Panc1 (cell line): ENCODE data around the gene GNA12. TPM values are rescaled to one million over a fixed set of nuclear protein-coding genes. Genes with fewer than 3 reads are reported as not detected.

Experiments
- ATAC-seq: fragments of 200-7000 bp; cut with Tn5 transposase; 2 replicates; pipeline ENCODE4 v1.9.1; 2020; ENCODE audit warnings: mild to moderate bottlenecking, moderate library complexity
- BruUV-seq: library from RNA; stranded (reverse); fragments of 400-500 nt; replicated peaks from 2 replicates; lab custom pipeline; 2021; lab: Mats Ljungman, UMichigan
- CTCF ChIA-PET: fragments of 300-600 bp; sonication (Branson Sonifier 250); formaldehyde crosslinking; loops from one replicate; lab custom pipeline; 2022; ENCODE audit warnings: antibody characterized with exemption; lab: Charles Lee
- POLR2A ChIA-PET: fragments of 300-600 bp; sonication (Branson Sonifier 250); formaldehyde crosslinking; loops from one replicate; lab custom pipeline; 2022; ENCODE audit warnings: antibody characterized with exemption; lab: Charles Lee
- DNase-seq: peaks from one replicate; pipeline ENCODE4 v3.0.0-alpha.2; 2010; ENCODE audit warnings: low read depth, low spot score
- H3K27ac ChIP-seq: 2 replicates; pipeline ENCODE4 v1.5.1; 2011; ENCODE audit warnings: mild to moderate bottlenecking, low read length, inconsistent platforms
- H3K27me3 ChIP-seq: fragments of 200-500 bp; sonication (Bioruptor generic); 2 replicates; pipeline ENCODE4 v1.6.0; 2014; ENCODE audit warnings: low read length, inconsistent platforms; ENCODE audit not compliant: control insufficient read depth, insufficient read depth
- H3K36me3 ChIP-seq: fragments of 200-500 bp; sonication (Bioruptor generic); 2 replicates; pipeline ENCODE4 v1.5.1; 2014; ENCODE audit warnings: inconsistent platforms, mild to moderate bottlenecking, low read length, moderate library complexity; ENCODE audit not compliant: control insufficient read depth, insufficient read depth
- H3K4me1 ChIP-seq: 2 replicates; pipeline ENCODE4 v1.5.1; 2011; ENCODE audit warnings: inconsistent platforms, mild to moderate bottlenecking, low read length, moderate library complexity; ENCODE audit not compliant: control insufficient read depth, insufficient read depth
- H3K4me3 ChIP-seq, 2 experiments: 2 replicates each; pipeline ENCODE4 v1.5.1; 2011 to 2012; ENCODE audit warnings: low read depth in 2 of 2, low read length in 2 of 2, mild to moderate bottlenecking in 2 of 2, inconsistent platforms in 1 of 2, moderate library complexity in 1 of 2
- H3K9me3 ChIP-seq: fragments of 200-500 bp; sonication (Bioruptor generic); 2 replicates; pipeline ENCODE4 v1.5.1; 2014; ENCODE audit warnings: low read depth, mild to moderate bottlenecking, inconsistent platforms, low read length, moderate library complexity; ENCODE audit not compliant: control insufficient read depth, insufficient read depth
- POLR2AphosphoS5 ChIP-seq: IDR thresholded peaks from 2 replicates; pipeline ENCODE4 v1.6.1; 2012; ENCODE audit warnings: mild to moderate bottlenecking, low read depth, low read length, moderate library complexity
- SIN3A ChIP-seq: IDR thresholded peaks from 2 replicates; pipeline ENCODE4 v1.6.1; 2012; ENCODE audit warnings: low read depth, mild to moderate bottlenecking, low read length, moderate library complexity, borderline replicate concordance; ENCODE audit not compliant: insufficient read depth
- TCF7L2 ChIP-seq: IDR thresholded peaks from 2 replicates; pipeline ENCODE4 v1.6.1; 2011; ENCODE audit warnings: mild to moderate bottlenecking, low read depth, low read length, inconsistent platforms
- in situ Hi-C: cut with HindIII; loops from 2 replicates; pipeline ENCODE4 v1.10.0; 2016; ENCODE audit warnings: low sequenced_read_pairs, low pct_unique_long_range_greater_than_20kb
- intact Hi-C: fragments of 100-400 bp; cut with micrococcal nuclease; formaldehyde crosslinking; loops from one replicate; pipeline ENCODE4 v1.10.0; 2022; ENCODE audit not compliant: unreplicated experiment
- total RNA-seq: library from RNA; stranded (reverse); gene quantifications from one replicate; pipeline ENCODE4 v1.2.1, GENCODE V29; 2021; ENCODE audit not compliant: unreplicated experiment
- TF ChIP-seq, protein P1 (sequence below): fragments of 450-650 bp; IDR thresholded peaks from 2 replicates; pipeline ENCODE4 v1.5.1; 2017; ENCODE audit warnings: mild to moderate bottlenecking
- TF ChIP-seq, protein P2 (sequence below), 2 experiments: IDR thresholded peaks; 2 replicates each; pipeline ENCODE4 v1.6.1; 2011 to 2012; ENCODE audit warnings: low read depth in 2 of 2, control low read depth in 1 of 2, low read length in 1 of 2, mild to moderate bottlenecking in 1 of 2, moderate library complexity in 1 of 2; ENCODE audit not compliant: insufficient read depth in 1 of 2

GNA12 gene
- total RNA-seq, 1 experiment from 2014 or later: 139 TPM

DNA sequence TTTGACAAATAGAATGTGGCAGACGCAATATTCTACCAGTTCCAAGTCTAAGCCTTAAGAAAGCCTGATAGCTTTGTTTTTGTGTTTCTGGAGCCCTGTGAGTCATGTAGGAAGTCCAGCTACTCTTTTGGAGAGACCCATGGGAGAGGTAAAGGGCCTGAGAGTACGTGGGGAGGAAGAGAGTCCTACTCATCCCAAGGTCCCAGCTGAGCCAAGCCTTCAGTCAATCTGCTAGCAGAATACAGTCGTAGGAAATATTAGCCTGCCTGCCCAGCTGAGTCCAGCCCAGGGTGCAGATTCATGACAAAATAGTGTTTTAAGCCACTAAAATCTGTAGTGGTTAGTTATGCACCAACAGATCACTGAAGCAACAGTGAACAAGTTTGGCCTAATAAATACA is 9.0 kb upstream of the GNA12 start:
- in situ Hi-C loops (no loop called here), intact Hi-C loops (no loop called here)
- no peaks in the 10 kb centered on the region for H3K36me3 ChIP-seq
- no peaks in the 10 kb centered on the region for H3K27me3 ChIP-seq
- BruUV-seq: no TSS peak
- ATAC-seq: no peak
- H3K4me3 ChIP-seq: no peak overlapping the region
- H3K4me1 ChIP-seq: no peaks in the 10 kb centered on the region
- DNase-seq: no peak
- ChIA-PET POLR2A (no interaction called here), CTCF (no interaction called here)
- TF ChIP-seq SIN3A (no peak), POLR2AphosphoS5 (no peak), TCF7L2 (no peak)
- TF ChIP-seq, protein P1, sequence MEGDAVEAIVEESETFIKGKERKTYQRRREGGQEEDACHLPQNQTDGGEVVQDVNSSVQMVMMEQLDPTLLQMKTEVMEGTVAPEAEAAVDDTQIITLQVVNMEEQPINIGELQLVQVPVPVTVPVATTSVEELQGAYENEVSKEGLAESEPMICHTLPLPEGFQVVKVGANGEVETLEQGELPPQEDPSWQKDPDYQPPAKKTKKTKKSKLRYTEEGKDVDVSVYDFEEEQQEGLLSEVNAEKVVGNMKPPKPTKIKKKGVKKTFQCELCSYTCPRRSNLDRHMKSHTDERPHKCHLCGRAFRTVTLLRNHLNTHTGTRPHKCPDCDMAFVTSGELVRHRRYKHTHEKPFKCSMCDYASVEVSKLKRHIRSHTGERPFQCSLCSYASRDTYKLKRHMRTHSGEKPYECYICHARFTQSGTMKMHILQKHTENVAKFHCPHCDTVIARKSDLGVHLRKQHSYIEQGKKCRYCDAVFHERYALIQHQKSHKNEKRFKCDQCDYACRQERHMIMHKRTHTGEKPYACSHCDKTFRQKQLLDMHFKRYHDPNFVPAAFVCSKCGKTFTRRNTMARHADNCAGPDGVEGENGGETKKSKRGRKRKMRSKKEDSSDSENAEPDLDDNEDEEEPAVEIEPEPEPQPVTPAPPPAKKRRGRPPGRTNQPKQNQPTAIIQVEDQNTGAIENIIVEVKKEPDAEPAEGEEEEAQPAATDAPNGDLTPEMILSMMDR: no peak
- TF ChIP-seq, protein P2, sequence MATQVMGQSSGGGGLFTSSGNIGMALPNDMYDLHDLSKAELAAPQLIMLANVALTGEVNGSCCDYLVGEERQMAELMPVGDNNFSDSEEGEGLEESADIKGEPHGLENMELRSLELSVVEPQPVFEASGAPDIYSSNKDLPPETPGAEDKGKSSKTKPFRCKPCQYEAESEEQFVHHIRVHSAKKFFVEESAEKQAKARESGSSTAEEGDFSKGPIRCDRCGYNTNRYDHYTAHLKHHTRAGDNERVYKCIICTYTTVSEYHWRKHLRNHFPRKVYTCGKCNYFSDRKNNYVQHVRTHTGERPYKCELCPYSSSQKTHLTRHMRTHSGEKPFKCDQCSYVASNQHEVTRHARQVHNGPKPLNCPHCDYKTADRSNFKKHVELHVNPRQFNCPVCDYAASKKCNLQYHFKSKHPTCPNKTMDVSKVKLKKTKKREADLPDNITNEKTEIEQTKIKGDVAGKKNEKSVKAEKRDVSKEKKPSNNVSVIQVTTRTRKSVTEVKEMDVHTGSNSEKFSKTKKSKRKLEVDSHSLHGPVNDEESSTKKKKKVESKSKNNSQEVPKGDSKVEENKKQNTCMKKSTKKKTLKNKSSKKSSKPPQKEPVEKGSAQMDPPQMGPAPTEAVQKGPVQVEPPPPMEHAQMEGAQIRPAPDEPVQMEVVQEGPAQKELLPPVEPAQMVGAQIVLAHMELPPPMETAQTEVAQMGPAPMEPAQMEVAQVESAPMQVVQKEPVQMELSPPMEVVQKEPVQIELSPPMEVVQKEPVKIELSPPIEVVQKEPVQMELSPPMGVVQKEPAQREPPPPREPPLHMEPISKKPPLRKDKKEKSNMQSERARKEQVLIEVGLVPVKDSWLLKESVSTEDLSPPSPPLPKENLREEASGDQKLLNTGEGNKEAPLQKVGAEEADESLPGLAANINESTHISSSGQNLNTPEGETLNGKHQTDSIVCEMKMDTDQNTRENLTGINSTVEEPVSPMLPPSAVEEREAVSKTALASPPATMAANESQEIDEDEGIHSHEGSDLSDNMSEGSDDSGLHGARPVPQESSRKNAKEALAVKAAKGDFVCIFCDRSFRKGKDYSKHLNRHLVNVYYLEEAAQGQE (IDR thresholded peaks at IDR 0.05; ENCODE audit: insufficient read depth in 1 of 2, low read depth in 2 of 2, low read length in 1 of 2): no peak
- no peaks in the 10 kb centered on the region for H3K9me3 ChIP-seq
- H3K27ac ChIP-seq: no peak overlapping the region

DNA sequence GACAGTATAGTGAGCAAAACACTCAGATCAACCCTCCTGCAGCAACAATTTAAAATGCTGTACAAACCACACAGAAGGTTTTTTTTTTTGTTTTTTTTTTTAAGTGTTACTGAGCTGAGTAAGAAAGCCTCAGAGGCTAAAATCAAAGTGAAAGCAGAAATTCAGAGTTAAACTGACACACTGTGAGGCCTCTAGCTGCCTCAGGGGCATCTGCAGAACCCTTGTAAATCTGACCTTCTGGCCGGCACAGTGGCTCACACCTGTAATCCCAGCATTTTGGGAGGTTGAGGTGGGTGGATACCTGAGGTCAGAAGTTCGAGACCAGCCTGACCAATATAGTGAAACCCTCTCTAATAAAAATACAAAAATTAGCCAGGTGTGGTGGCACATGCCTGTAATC is 7.4 kb upstream of the GNA12 start:
- ATAC-seq (no peak), DNase-seq (no peak)
- ChIA-PET POLR2A (interaction anchor here (0.6 kb wide), 3 partner anchors 15 to 355 kb away, joined by 3 to 6 read pairs (median 4); no protein-coding TSS in a partner anchor), CTCF (interaction anchor here (0.6 kb wide), 2 partner anchors 239 to 383 kb away, joined by 3 to 4 read pairs; no protein-coding TSS in a partner anchor)
- no peak overlapping the region for H3K27ac ChIP-seq
- H3K4me1 ChIP-seq: no peaks in the 10 kb centered on the region
- in situ Hi-C loops (no loop called here), intact Hi-C loops (no loop called here)
- no peaks in the 10 kb centered on the region for H3K36me3 ChIP-seq
- no peak overlapping the region for H3K4me3 ChIP-seq
- H3K27me3 ChIP-seq: no peaks in the 10 kb centered on the region
- no peaks in the 10 kb centered on the region for H3K9me3 ChIP-seq
- BruUV-seq: no TSS peak
- TF ChIP-seq SIN3A (no peak), POLR2AphosphoS5 (no peak), TCF7L2 (no peak)
- TF ChIP-seq, protein P2 (IDR thresholded peaks at IDR 0.05; ENCODE audit: insufficient read depth in 1 of 2, low read depth in 2 of 2, low read length in 1 of 2): no peak
- TF ChIP-seq, protein P1: no peak
